NCI-H2081 treated with DMSO at 0.1 percent for 48 hours (cell line): ENCODE results near the gene BORCS6.
A peak's percentile ranks its signal among the peaks of the same experiment; 100 is the strongest.
"Not testable (repeated sequence)": the region's sequence is repeated elsewhere in the genome, so short reads cannot be mapped to it uniquely, and the experiment has no call there.

Experiments used
- DNase-seq: peaks from one replicate; lab custom pipeline; 2025; lab: John Stamatoyannopoulos, UW

The BORCS6 gene

DNA sequence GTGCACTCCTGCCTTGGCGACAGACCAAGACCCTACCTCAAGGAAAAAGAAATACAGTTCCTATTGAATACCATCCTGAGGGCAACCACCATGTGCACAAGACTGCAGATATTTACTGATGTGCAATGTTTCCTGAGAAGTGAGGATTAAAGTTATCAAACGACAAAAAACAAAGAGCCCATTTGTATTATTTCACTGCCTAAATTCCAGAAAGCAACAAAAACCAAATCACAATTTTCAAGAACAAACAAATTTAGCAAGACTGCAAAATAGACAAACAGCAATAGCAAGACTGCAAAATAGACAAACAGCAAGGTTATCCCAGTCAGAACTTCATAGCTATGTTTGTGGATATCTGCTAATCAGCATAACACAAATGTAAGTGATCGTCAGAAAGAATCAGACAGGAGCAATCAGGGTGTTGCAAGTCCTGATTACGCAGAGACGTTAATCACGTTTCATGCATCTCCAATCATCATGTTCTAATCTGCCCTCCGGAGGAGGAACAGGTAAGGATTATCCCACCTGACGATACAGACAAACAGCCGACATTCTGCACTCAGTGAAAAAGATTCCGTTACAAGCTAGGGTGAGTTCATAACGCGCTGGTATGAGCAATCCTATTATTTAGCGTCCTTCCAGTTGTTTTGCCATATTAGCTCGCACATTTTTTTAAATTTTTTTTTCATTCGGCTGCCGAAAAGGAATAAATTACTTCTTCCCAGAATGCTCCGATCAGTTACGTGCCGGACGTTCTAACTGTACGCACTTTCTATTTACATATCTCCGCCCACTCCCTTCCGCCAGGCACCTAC is 16.7 kb downstream of the BORCS6 start:
- DNase-seq = peak; percentile 81

- not testable (repeated sequence) for DNase-seq
These were observed 19.8 kb downstream of the BORCS6 start for GRCh38 chr17:8170186-8170585.

DNA sequence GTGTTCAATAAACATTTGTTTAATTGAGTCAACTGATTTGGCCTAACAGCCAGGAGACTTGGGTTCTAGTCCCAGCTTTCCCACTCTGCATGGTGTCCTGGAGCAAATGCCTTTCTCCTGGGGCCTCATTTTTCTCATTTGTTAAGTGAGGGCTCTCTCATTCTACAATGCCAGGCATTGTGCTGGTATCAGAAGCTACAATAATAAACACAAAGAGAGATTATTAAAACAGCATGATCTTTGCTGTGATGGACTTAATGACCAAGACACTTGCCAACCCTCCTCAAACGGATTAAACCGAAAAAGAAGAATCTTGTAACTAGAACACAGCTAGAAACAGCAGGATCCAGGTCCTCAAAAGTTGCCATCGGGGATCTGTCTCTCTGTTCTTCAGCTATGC is 22.5 kb downstream of the BORCS6 start:
- no peak for DNase-seq

DNA sequence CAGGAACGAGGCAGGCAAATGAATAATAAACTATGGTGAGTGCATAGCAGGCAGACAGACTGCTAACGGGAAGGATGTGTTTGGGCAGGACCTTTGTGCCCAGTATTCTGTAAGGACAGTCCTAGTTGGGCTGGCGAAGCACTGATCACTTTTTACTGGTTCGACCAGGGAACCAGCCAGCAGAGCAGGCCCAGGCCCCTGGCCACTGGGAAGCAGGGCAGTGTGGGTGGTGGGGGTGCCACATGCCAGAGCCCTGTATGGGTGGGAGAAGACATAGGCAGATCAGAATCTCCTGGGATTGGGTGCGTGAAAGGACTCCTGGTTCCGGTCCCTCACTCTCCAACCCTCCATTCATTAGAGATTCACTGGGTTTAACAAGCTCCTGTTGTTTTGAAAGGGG is 23.2 kb downstream of the BORCS6 start:
- DNase-seq = no peak

GRCh38 chr17:8164815-8165131 is 25.2 kb downstream of the BORCS6 start:
- DNase-seq = no peak

DNA sequence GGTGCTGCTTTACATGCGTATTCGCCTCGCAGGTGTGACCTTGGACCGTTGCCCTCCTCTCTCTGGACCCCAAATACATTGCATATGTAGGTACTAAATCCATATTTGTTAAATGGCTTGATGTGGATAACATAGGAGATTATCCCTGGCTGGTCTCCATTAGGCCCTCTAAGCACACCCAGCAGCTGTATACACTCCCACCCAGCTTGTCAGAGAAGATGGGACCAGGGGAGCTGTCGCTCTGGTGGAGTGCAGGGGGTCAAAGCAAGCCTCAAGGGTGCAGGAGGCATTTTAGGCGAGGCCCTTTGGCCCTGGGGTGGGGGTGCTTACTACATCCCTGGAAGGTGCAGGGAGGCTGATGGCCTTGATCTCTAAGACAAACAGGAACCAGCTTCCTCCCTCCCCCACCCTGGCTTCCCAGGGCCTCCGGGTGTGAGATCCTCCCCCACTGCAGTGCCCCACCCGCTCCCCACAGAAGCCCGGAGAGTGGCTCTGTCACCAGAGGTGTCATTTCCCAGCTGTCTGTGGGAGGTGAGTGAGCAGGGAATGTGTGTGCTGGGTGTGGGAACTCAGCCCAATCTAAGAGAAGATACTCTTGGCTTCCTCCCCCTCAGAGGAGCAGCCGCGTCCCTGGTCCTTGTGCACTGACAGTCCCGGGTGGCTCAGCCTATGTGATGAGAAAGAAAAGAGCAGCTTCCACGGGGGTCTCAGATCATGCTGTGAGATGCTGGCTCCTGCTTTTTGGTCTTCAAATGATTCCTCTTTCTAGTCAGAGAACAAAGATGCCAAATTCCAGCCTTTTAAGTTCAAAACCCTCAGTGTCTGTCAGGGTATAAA is 25.8 kb downstream of the BORCS6 start:
- DNase-seq = no peak

GRCh38 chr17:8162997-8163977 is 26.7 kb downstream of the BORCS6 start:
- no peak for DNase-seq

GRCh38 chr17:8162233-8162996 is 27.6 kb downstream of the BORCS6 start, which contains the start of gene VAMP2:
Gene VAMP2 (minus strand): TSS chr17:8162948. CDS start chr17:8162879, 69 bp downstream.
- DNase-seq = no peak

GRCh38 chr17:8161289-8162232 is 28.4 kb downstream of the BORCS6 start:
- DNase-seq = no peak

GRCh38 chr17:8160741-8161221 is 29.2 kb downstream of the BORCS6 start:
- no peak for DNase-seq

DNA sequence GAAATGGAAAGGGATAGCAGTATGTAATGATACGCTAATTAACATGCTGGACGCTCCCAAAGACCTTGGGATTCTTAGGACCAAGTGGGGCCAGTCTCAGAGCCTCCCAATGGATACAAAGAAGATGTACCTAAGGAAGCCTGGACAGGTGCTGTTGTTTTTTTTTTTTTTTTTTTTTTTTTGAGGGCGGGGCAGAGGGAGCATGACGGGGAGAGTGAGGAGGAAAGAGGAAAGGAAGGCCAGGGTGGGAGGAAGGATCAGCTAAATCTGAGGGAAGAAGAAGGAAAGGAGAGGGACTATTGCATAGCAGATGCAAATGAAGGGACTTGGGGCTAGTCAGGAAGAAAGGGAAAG is 29.8 kb downstream of the BORCS6 start:
- no peak for DNase-seq

GRCh38 chr17:8159459-8160223 is 30.3 kb downstream of the BORCS6 start:
- DNase-seq = no peak

- no peak for DNase-seq
These were observed 31.0 kb downstream of the BORCS6 start for GRCh38 chr17:8159032-8159400.

GRCh38 chr17:8158267-8159031 is 31.5 kb downstream of the BORCS6 start:
- DNase-seq = peak; percentile 19

GRCh38 chr17:8156246-8156992 is 33.6 kb downstream of the BORCS6 start:
- peak; percentile 96 for DNase-seq

- DNase-seq = no peak
These were observed 34.1 kb downstream of the BORCS6 start for GRCh38 chr17:8155996-8156245.

DNA sequence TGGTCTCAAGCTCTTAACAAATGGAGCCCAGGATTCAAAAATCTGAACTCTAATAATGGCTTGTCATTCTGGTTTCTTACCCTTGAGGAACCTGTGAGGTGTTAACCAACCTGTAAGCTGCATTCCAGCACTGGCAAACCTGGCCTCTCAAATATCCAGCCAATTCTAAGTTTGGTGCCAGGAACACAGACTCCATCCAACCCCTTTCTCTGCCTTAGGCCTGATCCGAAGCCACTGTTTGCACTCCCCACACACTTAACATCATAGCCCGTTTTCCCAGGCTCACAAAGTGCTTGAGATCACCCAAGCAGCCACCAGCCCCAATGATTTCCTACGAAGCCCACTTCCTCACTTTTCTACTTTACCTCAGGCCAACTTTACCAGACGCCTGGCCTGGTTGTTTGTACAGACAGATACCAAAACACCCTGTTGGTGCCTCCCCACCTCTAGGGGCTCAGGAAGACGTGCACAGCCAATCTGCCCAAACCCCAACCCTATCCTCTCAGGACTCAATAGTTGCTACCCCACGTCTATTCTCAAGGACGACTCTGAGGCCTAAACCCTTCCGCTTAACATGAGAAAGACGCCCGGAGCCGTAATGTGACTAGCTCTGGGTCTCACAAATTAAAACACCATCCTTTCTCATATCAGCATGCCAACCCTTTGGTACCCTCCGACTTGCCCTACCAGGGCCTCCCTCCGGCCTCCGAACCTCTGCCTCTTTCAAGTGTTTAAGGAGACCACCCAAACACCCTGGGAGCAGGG is 34.6 kb downstream of the BORCS6 start:
- DNase-seq = no peak
